Upper lobe of left lung (tissue), 4 donors: Measurements from ENCODE around the gene KIF2C.

Source experiments
- CTCF ChIP-seq, 6 experiments: fragments of 450-650 bp in 4 of 6; fragments of 200-600 bp in 2 of 6; sonication (generic) in 2 of 6; IDR thresholded peaks; one replicate each; pipeline ENCODE4 v1.5.1; 2016 to 2019; ENCODE audit warnings: antibody characterized with exemption in 6 of 6
- EP300 ChIP-seq, 4 donors: sonication (generic); formaldehyde crosslinking; IDR thresholded peaks; one replicate each; pipeline ENCODE4 v1.5.1; 2017; ENCODE audit warnings: antibody characterized with exemption in 4 of 4, control low read depth in 2 of 4

DNA sequence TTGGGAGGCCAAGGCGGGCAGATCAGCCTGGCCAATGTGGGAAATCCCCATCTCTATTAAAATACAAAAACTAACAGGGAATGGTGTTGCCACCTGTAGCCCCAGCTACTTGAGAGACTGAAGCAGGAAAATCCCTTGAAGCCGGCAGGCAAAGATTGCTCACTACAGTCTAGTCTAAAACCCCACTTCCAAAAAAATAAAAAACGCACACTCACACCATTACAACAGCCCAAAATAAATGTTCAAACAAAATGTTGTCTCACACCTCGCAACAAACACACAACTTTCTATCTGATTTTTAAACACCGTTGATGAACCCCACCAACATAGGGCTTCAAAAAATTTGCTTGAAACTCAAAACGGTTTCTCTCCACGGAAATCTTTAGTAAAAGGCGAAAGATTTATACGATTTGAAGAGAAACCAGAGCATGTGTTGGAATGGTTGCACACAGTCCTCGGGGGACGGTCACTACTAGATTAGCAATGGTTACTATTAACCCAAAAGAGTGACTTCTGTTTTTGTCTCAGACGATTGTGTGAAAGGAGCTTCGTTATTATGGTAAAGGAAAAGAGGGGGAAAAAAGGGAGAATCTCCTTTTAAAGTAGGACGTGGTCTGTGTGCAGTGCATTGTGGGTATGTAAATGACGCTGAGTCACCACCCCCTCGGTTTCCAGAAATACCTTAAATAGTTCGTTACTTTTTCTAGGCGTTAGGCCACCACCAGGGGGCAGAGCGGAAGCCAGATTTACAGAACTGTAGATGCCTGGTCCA lies 8.7 kb upstream of the KIF2C start, which contains the start of gene RNU5D-1:
- TF ChIP-seq EP300 (IDR thresholded peaks at IDR 0.05), result peak in 1 of 4 donors; percentile 45
- TF ChIP-seq CTCF (IDR thresholded peaks at IDR 0.05), result peak; percentile 68 to 87 (median 78)
